IMR-90 (cell line): Measurements from ENCODE around the gene AHDC1. TPM values are rescaled to one million over a fixed set of nuclear protein-coding genes. Genes with fewer than 3 reads are reported as not detected.

Source experiments
- ATAC-seq: fragments of 200-7000 bp; cut with Tn5 transposase; 2 replicates; pipeline ENCODE4 v1.9.1; 2020; ENCODE audit warnings: low read depth, mild to moderate bottlenecking, moderate library complexity
- BruUV-seq: library from RNA; stranded (reverse); fragments of 400-500 nt; replicated peaks from 2 replicates; lab custom pipeline; 2021; lab: Mats Ljungman, UMichigan
- CTCF ChIA-PET: fragments of 300-600 bp; formaldehyde crosslinking; extraction: SDS; loops from one replicate; lab custom pipeline; 2021; ENCODE audit warnings: antibody characterized with exemption; lab: Yijun Ruan, JAX
- POLR2A ChIA-PET: fragments of 300-600 bp; sonication (Branson Sonifier 250); formaldehyde crosslinking; loops from one replicate; lab custom pipeline; 2022; ENCODE audit warnings: antibody characterized with exemption; ENCODE audit not compliant: unreplicated experiment; lab: Charles Lee
- DNase-seq: peaks from one replicate; pipeline ENCODE4 v3.0.0; 2013
- H2AFZ ChIP-seq: replicated peaks from 2 replicates; pipeline ENCODE3; 2013; ENCODE audit warnings: low read length, mild to moderate bottlenecking; ENCODE audit not compliant: poor library complexity
- H2AK5ac ChIP-seq: 2 replicates; pipeline ENCODE4 v1.6.1; 2013; ENCODE audit warnings: low read depth, low read length, inconsistent platforms
- H2AK9ac ChIP-seq: replicated peaks from 2 replicates; pipeline ENCODE3; 2013; ENCODE audit warnings: mild to moderate bottlenecking, low read depth, low read length, moderate library complexity; ENCODE audit not compliant: poor library complexity
- H2BK120ac ChIP-seq: 2 replicates; pipeline ENCODE4 v1.6.1; 2013; ENCODE audit warnings: low read depth, low read length, inconsistent platforms
- H2BK15ac ChIP-seq: 3 replicates; pipeline ENCODE4 v1.6.1; 2013; ENCODE audit warnings: low read depth, low read length, inconsistent platforms
- H2BK20ac ChIP-seq: 2 replicates; pipeline ENCODE4 v1.6.1; 2013; ENCODE audit warnings: low read depth, mild to moderate bottlenecking, inconsistent platforms, low read length, moderate library complexity
- H2BK5ac ChIP-seq: 2 replicates; pipeline ENCODE4 v1.6.1; 2013; ENCODE audit warnings: mild to moderate bottlenecking, low read depth, low read length, inconsistent platforms; ENCODE audit not compliant: poor library complexity, severe bottlenecking
- H3K14ac ChIP-seq: replicated peaks from 2 replicates; pipeline ENCODE4 v1.6.1; 2013; ENCODE audit warnings: low read depth, low read length, inconsistent platforms
- H3K18ac ChIP-seq: 2 replicates; pipeline ENCODE4 v1.6.1; 2013; ENCODE audit warnings: low read depth, low read length, control low read depth
- H3K23ac ChIP-seq: 2 replicates; pipeline ENCODE4 v1.6.1; 2013; ENCODE audit warnings: low read depth, low read length, inconsistent platforms
- H3K27ac ChIP-seq: 2 replicates; pipeline ENCODE4 v1.5.1; 2013; ENCODE audit warnings: mild to moderate bottlenecking, control low read depth, low read length; ENCODE audit not compliant: insufficient read depth
- H3K27me3 ChIP-seq: 2 replicates; pipeline ENCODE4 v1.6.1; 2013; ENCODE audit warnings: low read length; ENCODE audit not compliant: control insufficient read depth, insufficient read depth
- H3K36me3 ChIP-seq: 2 replicates; pipeline ENCODE4 v1.6.1; 2013; ENCODE audit warnings: low read length, mixed read lengths; ENCODE audit not compliant: control insufficient read depth, insufficient read depth
- H3K4ac ChIP-seq: 2 replicates; pipeline ENCODE4 v1.6.1; 2013; ENCODE audit warnings: low read depth, low read length, inconsistent platforms
- H3K4me1 ChIP-seq: 2 replicates; pipeline ENCODE4 v1.6.1; 2013; ENCODE audit warnings: low read length, mixed read lengths; ENCODE audit not compliant: control insufficient read depth, insufficient read depth
- H3K4me2 ChIP-seq: 2 replicates; pipeline ENCODE4 v1.6.1; 2013; ENCODE audit warnings: low read depth, mild to moderate bottlenecking, control low read depth, low read length, moderate library complexity
- H3K4me3 ChIP-seq: 2 replicates; pipeline ENCODE4 v1.5.1; 2013; ENCODE audit warnings: low read depth, mild to moderate bottlenecking, control low read depth, low read length, moderate library complexity; ENCODE audit not compliant: insufficient read depth
- H3K56ac ChIP-seq: 2 replicates; pipeline ENCODE4 v1.6.1; 2013; ENCODE audit warnings: low read length, inconsistent platforms; ENCODE audit not compliant: insufficient read depth; ENCODE audit errors: extremely low read depth
- H3K79me1 ChIP-seq, 2 experiments: 2 replicates each; pipeline ENCODE4 v1.6.1; 2013; ENCODE audit warnings: low read length in 2 of 2, inconsistent platforms in 1 of 2, low read depth in 1 of 2
- H3K9ac ChIP-seq: 2 replicates; pipeline ENCODE4 v1.6.1; 2013; ENCODE audit warnings: low read depth, low read length, control low read depth
- H3K9me1 ChIP-seq: 2 replicates; pipeline ENCODE4 v1.6.1; 2013; ENCODE audit warnings: low read length, inconsistent platforms; ENCODE audit not compliant: insufficient read depth
- H3K9me3 ChIP-seq: 2 replicates; pipeline ENCODE4 v1.6.1; 2013; ENCODE audit warnings: low read length; ENCODE audit not compliant: control insufficient read depth, insufficient read depth
- H4K20me1 ChIP-seq: 2 replicates; pipeline ENCODE4 v1.6.1; 2013; ENCODE audit warnings: low read length, inconsistent platforms; ENCODE audit not compliant: insufficient read depth
- H4K5ac ChIP-seq: 2 replicates; pipeline ENCODE4 v1.6.1; 2013; ENCODE audit warnings: mild to moderate bottlenecking, low read depth, low read length, control low read depth
- H4K8ac ChIP-seq, 2 experiments: 2 replicates each; pipeline ENCODE4 v1.6.1; 2013; ENCODE audit warnings: low read depth in 2 of 2, low read length in 2 of 2, control low read depth in 1 of 2, inconsistent platforms in 1 of 2
- H4K91ac ChIP-seq: 2 replicates; pipeline ENCODE4 v1.6.1; 2013; ENCODE audit warnings: low read depth, low read length, inconsistent platforms; ENCODE audit not compliant: insufficient read depth
- BHLHE40 ChIP-seq: fragments of 150-350 bp; IDR thresholded peaks from 2 replicates; pipeline ENCODE4 v1.6.1; 2016; ENCODE audit warnings: mild to moderate bottlenecking, low read depth, low read length
- CEBPB ChIP-seq: IDR thresholded peaks from 2 replicates; pipeline ENCODE4 v1.6.1; 2012; ENCODE audit warnings: low read depth, low read length, improper control_type of control experiment
- FOS ChIP-seq: fragments of 150-350 bp; IDR thresholded peaks from 2 replicates; pipeline ENCODE4 v1.6.1; 2016; ENCODE audit warnings: low read depth, low read length
- MXI1 ChIP-seq: IDR thresholded peaks from 2 replicates; pipeline ENCODE4 v1.6.1; 2012; ENCODE audit warnings: low read depth, mild to moderate bottlenecking, low read length, moderate library complexity, borderline replicate concordance
- NFE2L2 ChIP-seq: fragments of 150-350 bp; IDR thresholded peaks from 2 replicates; pipeline ENCODE4 v1.6.1; 2016; ENCODE audit warnings: low read depth, mild to moderate bottlenecking, low read length
- WGBS, 2 experiments: methylation state at CpG; one replicate each; pipeline versions ENCODE4 v1.1.5 to v1.1.7; 2013; ENCODE audit warnings: missing lambda C conversion rate in 2 of 2; ENCODE audit not compliant: insufficient read length in 1 of 2; ENCODE audit errors: extremely low coverage in 2 of 2; 5-methylcytosine and 5-hydroxymethylcytosine counted together
- dilution Hi-C: fragments of 300-500 bp; cut with HindIII; formaldehyde crosslinking; loops from one replicate; pipeline ENCODE4 v1.14.3; 2018; ENCODE audit warnings: low sequenced_read_pairs; ENCODE audit not compliant: unreplicated experiment
- in situ Hi-C: fragments of 300-500 bp; cut with MboI; formaldehyde crosslinking; loops from 3 replicates; pipeline ENCODE4 v1.14.3; 2019; ENCODE audit warnings: low sequenced_read_pairs, inconsistent platforms, mixed read lengths
- intact Hi-C: fragments of 100-400 bp; cut with micrococcal nuclease; formaldehyde crosslinking; loops from 2 replicates; pipeline ENCODE4 v1.10.0; 2022
- polyA plus RNA-seq, 3 experiments: library from polyadenylated mRNA; depleted of rRNA; stranded (reverse); fragments of >200 nt; gene quantifications; 2 replicates each; pipeline ENCODE4 v1.2.3, GENCODE V29; 2012; ENCODE audit warnings: low replicate concordance in 1 of 3
- total RNA-seq: library from RNA; depleted of rRNA; stranded (reverse); fragments of >200 nt; gene quantifications from 2 replicates; pipeline ENCODE4 v1.2.3, GENCODE V29; 2012
- TF ChIP-seq, protein P1 (sequence below): fragments of 150-350 bp; IDR thresholded peaks from 2 replicates; pipeline ENCODE4 v1.6.1; 2017; ENCODE audit warnings: mild to moderate bottlenecking, antibody characterized with exemption, low read length, low read depth

The AHDC1 gene
- total and polyA plus RNA-seq, 2 of the 4 experiments (the other 2 are of a cell fraction) = 2.0 to 11.6 TPM

DNA sequence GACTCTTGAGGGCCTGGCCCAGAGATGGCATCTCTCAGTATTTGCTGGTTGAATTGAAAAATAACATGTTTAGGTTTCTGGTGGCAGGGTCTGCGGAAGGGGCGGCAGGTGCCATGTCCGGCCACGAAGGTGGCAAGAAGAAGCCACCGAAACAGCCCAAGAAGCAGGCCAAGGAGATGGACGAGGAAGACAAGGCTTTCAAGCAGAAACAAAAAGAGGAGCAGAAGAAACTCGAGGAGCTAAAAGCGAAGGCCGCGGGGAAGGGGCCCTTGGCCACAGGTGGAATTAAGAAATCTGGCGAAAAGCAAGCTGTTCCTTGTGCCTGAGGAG lies 45.3 kb upstream of the AHDC1 start:
- Histone ChIP-seq H2AFZ (no peak overlapping the region), H3K4me1 (peaks cover 4% of the 10 kb centered on the region), H3K27ac (no peak overlapping the region), H3K4ac (no peak overlapping the region), H4K5ac (no peak overlapping the region), H3K14ac (no peak overlapping the region), H3K9me3 (no peaks in the 10 kb centered on the region), H3K36me3 (no peaks in the 10 kb centered on the region), H2BK5ac (no peak overlapping the region), H3K9ac (no peak overlapping the region), H3K23ac (no peak overlapping the region), H3K79me1 (no peaks in the 10 kb centered on the region), H3K9me1 (peaks cover 9% of the 10 kb centered on the region), H2BK15ac (no peak overlapping the region), H4K8ac (no peak overlapping the region), H4K91ac (no peak overlapping the region), H2BK20ac (no peak overlapping the region), H3K18ac (no peak overlapping the region), H3K4me3 (no peak overlapping the region), H2AK5ac (no peak overlapping the region), H3K27me3 (peaks cover 6% of the 10 kb centered on the region; the same call in 1 of the 2 replicates), H3K4me2 (no peak overlapping the region), H2AK9ac (no peak overlapping the region), H4K20me1 (no peaks in the 10 kb centered on the region), H3K56ac (no peak overlapping the region), H2BK120ac (no peak overlapping the region)
- DNase-seq (no peak), ATAC-seq (no peak)
- BruUV-seq = no TSS peak
- POLR2A ChIA-PET = no interaction called here
- in situ Hi-C loops (no loop called here), intact Hi-C loops (no loop called here), dilution Hi-C loops (no loop called here)
- TF ChIP-seq MXI1 (no peak), NFE2L2 (no peak), CEBPB (no peak), FOS (no peak), BHLHE40 (no peak)
- TF ChIP-seq, protein P1, sequence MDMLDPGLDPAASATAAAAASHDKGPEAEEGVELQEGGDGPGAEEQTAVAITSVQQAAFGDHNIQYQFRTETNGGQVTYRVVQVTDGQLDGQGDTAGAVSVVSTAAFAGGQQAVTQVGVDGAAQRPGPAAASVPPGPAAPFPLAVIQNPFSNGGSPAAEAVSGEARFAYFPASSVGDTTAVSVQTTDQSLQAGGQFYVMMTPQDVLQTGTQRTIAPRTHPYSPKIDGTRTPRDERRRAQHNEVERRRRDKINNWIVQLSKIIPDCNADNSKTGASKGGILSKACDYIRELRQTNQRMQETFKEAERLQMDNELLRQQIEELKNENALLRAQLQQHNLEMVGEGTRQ = no peak
- WGBS, 2 experiments = 96% methylated on average over 5 of the region's 11 CpGs; no CpG with 5 or more reads in 1 of the 2 experiments
- CTCF ChIA-PET = interaction anchor here (2.8 kb wide), 1 partner anchor 12 kb away, joined by 11 read pairs; no protein-coding TSS in a partner anchor
